Activated T-cell treated with anti-CD3 and anti-CD28 coated beads, Interleukin-2, amount 50 U/mL, for 72 hours (primary cell): Measurements from ENCODE around the gene HS6ST3. TPM values are rescaled to one million over a fixed set of nuclear protein-coding genes. Genes with fewer than 3 reads are reported as not detected.

ENCODE experiments used
- ATAC-seq, 2 donors: fragments of 150-1000 bp; cut with Tn5 transposase; replicated peaks in 1 of 2; 2 replicates each; pipeline ENCODE4 v1.10.0; 2021; ENCODE audit warnings: moderate library complexity in 2 of 2, mild to moderate bottlenecking in 1 of 2
- DNase-seq, 2 donors: peaks; one replicate each; pipeline ENCODE4 v3.0.0; 2021 to 2022; ENCODE audit warnings: mixed read lengths in 1 of 2
- H3K27ac Mint-ChIP-seq: one replicate; pipeline ENCODE4 v1.8.0; 2022; ENCODE audit warnings: mild to moderate bottlenecking, moderate library complexity, mixed read lengths
- H3K27me3 Mint-ChIP-seq: one replicate; pipeline ENCODE4 v1.8.0; 2022; ENCODE audit warnings: low read depth, mixed read lengths
- H3K36me3 Mint-ChIP-seq, 2 donors: one replicate each; pipeline ENCODE4 v1.8.0; 2022; ENCODE audit warnings: mixed read lengths in 2 of 2, mild to moderate bottlenecking in 1 of 2; ENCODE audit not compliant: insufficient read depth in 2 of 2
- H3K4me1 Mint-ChIP-seq: one replicate; pipeline ENCODE4 v1.8.0; 2022; ENCODE audit warnings: low read depth, mixed read lengths
- H3K4me3 Mint-ChIP-seq, 2 donors: one replicate each; pipeline ENCODE4 v1.8.0; 2022; ENCODE audit warnings: mild to moderate bottlenecking in 2 of 2, mixed read lengths in 2 of 2, moderate library complexity in 2 of 2
- H3K9me3 Mint-ChIP-seq, 2 donors: one replicate each; pipeline ENCODE4 v1.8.0; 2022; ENCODE audit warnings: mixed read lengths in 2 of 2
- total RNA-seq, 2 donors: library from RNA; stranded (reverse); gene quantifications; one replicate each; pipeline ENCODE4 v1.2.3, GENCODE V29; 2022

Gene HS6ST3
- total RNA-seq, 2 donors from 2014 or later = not detected

DNA sequence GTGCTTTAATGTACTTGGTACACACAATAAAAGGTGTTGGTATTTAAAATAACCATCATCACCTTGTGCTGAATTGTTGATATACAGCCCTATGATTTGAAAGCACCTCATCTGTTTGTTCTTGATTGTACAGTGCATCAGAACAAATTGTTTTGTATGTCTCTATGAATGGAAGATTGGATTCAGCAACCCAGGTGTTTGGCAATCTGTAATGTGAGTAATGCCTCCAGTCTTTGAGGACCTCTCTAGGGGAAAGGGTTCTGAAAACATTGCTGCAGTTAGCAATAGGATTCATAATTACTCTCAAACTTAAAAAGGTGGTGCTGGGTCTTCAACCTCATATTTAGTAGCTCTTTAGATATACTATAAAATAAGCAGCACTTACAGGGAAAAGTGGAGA is 562.6 kb downstream of the HS6ST3 start:
- H3K27me3 Mint-ChIP-seq = no peaks in the 10 kb centered on the region
- H3K4me3 Mint-ChIP-seq = no peak overlapping the region
- H3K4me1 Mint-ChIP-seq = no peaks in the 10 kb centered on the region
- DNase-seq (no peak), ATAC-seq (no peak)
- no peaks in the 10 kb centered on the region for H3K36me3 Mint-ChIP-seq
- no peak overlapping the region for H3K27ac Mint-ChIP-seq
- peaks cover 3 to 12% of the 10 kb centered on the region in 2 donors for H3K9me3 Mint-ChIP-seq

DNA sequence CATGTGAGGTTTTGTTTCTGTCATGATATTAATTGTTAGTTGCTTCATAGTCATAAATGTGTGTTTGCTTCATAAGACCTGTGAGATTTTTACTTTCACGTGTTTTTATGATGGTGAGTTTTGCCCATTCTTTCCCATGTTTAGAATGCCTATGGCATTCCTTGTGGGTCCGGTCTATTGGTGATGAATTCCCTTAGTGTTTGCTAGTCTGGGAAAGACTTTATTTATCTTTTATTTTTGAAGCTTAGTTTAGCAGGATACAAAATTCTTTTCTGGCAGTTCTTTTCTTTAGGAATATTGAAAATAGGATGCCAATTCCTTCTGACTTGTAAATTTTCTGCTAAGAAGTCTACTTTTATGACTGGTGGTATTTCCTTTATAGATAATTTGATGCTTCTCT is 571.7 kb downstream of the HS6ST3 start:
- H3K36me3 Mint-ChIP-seq = peaks cover 2% of the 10 kb centered on the region in 2 donors
- no peak overlapping the region for H3K4me3 Mint-ChIP-seq
- H3K27ac Mint-ChIP-seq = no peak overlapping the region
- H3K27me3 Mint-ChIP-seq = no peaks in the 10 kb centered on the region
- DNase-seq = no peak
- H3K4me1 Mint-ChIP-seq = no peaks in the 10 kb centered on the region
- peaks cover 8 to 16% of the 10 kb centered on the region in 2 donors for H3K9me3 Mint-ChIP-seq
- ATAC-seq = no peak

DNA sequence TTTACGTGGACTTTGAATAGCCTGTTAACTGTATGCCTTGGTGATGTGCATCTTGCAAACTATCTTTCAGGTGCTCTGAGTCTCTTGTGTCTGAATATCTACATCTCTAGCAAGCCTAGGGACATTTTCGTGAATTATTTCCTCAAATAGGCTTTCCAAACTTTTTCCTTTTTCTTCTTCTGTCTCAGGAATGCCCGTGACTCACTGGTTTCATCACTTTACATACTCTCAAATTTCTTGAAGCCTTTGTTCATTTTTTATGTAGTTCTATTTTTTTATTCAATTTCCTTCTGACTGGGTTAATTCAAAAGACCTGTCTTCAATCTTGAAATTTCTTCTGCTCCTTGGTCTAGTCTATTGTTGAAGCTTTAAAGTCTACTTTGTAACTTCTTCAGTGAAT is 572.1 kb downstream of the HS6ST3 start:
- no peak for ATAC-seq
- no peak overlapping the region for H3K4me3 Mint-ChIP-seq
- H3K27ac Mint-ChIP-seq = no peak overlapping the region
- peaks cover 8 to 13% of the 10 kb centered on the region in 2 donors for H3K9me3 Mint-ChIP-seq
- H3K4me1 Mint-ChIP-seq = no peaks in the 10 kb centered on the region
- DNase-seq = no peak
- peaks cover 2% of the 10 kb centered on the region in 2 donors for H3K36me3 Mint-ChIP-seq
- no peaks in the 10 kb centered on the region for H3K27me3 Mint-ChIP-seq

- no peaks in the 10 kb centered on the region for H3K4me1 Mint-ChIP-seq
- H3K9me3 Mint-ChIP-seq = peaks cover 4 to 8% of the 10 kb centered on the region in 2 donors
- no peaks in the 10 kb centered on the region for H3K27me3 Mint-ChIP-seq
- no peak for ATAC-seq
- no peak overlapping the region for H3K27ac Mint-ChIP-seq
- no peak for DNase-seq
- H3K36me3 Mint-ChIP-seq = no peaks in the 10 kb centered on the region
- H3K4me3 Mint-ChIP-seq = no peak overlapping the region
Observed at GRCh38 chr13:96667294-96668018, 577.5 kb downstream of the HS6ST3 start.

DNA sequence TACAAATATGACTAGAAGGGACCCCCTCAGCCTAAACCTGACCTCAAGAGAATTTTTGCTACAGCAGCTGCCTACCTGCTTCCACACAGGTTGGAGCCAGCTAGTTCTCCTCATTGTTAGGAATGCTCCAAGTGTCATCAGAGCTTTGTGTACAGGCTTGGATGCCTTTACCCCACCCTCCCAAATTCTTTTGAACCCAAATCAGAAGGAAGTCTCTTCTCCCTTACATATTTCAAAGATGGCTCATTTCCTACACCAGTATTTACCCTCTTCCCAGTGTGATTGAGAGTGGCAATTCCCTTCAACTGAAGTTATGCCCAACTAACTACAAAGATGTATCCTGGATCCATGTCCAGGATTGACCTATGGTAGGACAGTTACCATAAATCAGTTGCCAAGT is 581.2 kb downstream of the HS6ST3 start:
- Mint-ChIP-seq H3K27me3 (no peaks in the 10 kb centered on the region), H3K4me1 (no peaks in the 10 kb centered on the region), H3K9me3 (peaks cover 3 to 9% of the 10 kb centered on the region in 2 donors), H3K4me3 (no peak overlapping the region), H3K27ac (no peak overlapping the region), H3K36me3 (no peaks in the 10 kb centered on the region)
- ATAC-seq (no peak), DNase-seq (no peak)

DNA sequence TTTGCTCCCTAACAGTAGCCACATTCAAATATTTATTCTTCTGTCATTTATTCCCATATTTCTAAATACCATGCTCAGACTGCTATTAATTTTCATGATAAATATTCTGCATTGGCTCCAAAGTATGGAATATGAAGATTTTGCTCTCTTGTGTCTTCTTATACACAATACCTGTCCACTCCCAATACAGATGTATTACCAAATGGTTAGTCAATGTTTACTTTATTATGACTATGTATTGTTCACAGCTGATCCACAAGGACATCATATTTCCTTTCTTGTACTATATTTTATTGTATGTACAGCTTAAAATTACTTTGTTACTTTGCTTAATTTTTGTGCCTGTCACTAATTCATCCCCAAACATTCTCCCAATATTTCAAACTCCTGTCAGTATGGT is 582.1 kb downstream of the HS6ST3 start:
- Mint-ChIP-seq H3K4me3 (no peak overlapping the region), H3K9me3 (peaks cover 5 to 9% of the 10 kb centered on the region in 2 donors), H3K36me3 (no peaks in the 10 kb centered on the region), H3K27ac (no peak overlapping the region), H3K4me1 (no peaks in the 10 kb centered on the region), H3K27me3 (no peaks in the 10 kb centered on the region)
- DNase-seq (no peak), ATAC-seq (no peak)

DNA sequence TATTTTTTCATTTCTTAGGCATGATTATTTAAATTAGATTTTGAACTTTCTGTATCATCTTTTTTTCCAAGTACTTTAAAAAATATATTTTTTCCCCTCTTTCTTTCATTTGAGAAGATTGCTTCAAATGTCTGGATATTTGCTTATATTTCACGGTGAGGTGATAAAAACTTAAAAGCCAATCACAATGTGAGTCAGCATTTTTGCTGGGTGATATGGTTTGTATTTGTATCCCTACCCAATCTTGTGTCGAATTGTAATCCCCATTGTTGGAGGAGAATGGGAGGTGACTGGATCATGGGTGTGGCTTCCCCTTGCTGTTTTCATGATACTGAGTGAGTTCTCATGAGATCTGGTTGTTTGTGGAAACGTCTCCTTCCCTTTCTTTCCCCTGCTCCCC is 583.9 kb downstream of the HS6ST3 start:
- no peak for ATAC-seq

DNA sequence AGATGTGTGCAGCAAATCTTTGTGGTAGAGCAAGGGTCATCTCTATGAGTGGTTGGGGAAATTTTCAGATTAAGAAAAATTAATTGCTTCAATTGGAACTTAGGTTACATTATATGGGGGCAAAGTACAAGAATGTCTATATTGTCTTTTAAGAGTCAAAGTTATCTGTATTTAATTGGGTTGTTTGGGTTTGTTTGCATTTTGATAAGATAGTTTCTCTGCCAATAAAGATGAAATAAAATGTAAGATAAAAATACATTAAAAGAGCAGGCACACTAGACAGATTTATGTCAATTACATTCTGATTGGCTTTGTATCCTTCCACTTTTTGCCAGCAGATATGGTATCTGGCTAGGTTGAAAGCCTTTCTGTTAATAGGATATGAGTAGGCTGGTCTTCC is 587.1 kb downstream of the HS6ST3 start:
- no peak overlapping the region for H3K4me3 Mint-ChIP-seq
- H3K36me3 Mint-ChIP-seq = no peaks in the 10 kb centered on the region
- no peaks in the 10 kb centered on the region for H3K4me1 Mint-ChIP-seq
- H3K27ac Mint-ChIP-seq = no peak overlapping the region
- peaks cover 11 to 14% of the 10 kb centered on the region in 2 donors for H3K9me3 Mint-ChIP-seq
- no peaks in the 10 kb centered on the region for H3K27me3 Mint-ChIP-seq
- DNase-seq (no peak), ATAC-seq (no peak)

More for the DNA sequence above, 583.9 kb downstream of the HS6ST3 start:
- Mint-ChIP-seq H3K9me3 (peaks cover 6 to 11% of the 10 kb centered on the region in 2 donors), H3K36me3 (no peaks in the 10 kb centered on the region), H3K4me1 (no peaks in the 10 kb centered on the region), H3K27ac (no peak overlapping the region), H3K4me3 (no peak overlapping the region), H3K27me3 (no peaks in the 10 kb centered on the region)
- no peak for DNase-seq

DNA sequence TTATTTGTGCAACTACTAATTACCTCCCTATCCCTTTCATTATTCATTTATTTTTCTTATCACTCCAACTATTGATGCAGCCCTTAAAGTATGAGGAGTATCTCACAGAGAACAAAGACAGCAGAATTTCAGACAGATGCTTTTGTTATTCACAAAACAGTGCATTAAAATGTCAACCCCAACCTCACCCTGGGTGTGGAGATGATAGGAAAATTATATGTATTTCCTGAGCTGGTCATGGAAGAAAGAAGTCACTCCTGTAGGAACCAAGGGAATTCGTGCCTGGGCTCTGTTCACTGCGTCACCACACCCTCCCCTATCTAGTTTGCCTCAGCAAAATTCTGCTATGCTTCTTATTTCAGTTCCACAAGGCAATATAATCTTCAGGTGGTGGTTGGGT is 588.9 kb downstream of the HS6ST3 start:
- Mint-ChIP-seq H3K36me3 (no peaks in the 10 kb centered on the region), H3K9me3 (peaks cover 8 to 12% of the 10 kb centered on the region in 2 donors), H3K27me3 (no peaks in the 10 kb centered on the region), H3K27ac (no peak overlapping the region), H3K4me1 (no peaks in the 10 kb centered on the region), H3K4me3 (no peak overlapping the region)
- DNase-seq (no peak), ATAC-seq (no peak)

DNA sequence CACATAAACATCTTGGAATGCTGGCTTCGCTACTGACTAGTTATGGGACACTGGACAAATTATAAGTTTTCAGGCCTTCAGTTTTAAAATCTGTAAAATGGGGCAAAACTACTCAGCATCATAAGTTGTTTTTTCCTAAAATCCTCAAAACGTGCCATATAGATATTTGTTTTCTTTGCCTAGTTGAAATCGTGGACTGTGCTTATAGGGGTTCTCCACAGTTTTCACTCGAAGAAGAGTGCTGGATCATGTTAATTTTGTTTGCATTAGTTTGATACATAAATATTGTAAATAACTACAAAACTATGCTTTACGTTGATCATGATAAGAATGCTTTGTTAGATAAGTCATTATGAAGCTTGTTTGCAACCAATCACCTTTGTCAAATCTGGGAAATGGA is 591.0 kb downstream of the HS6ST3 start:
- DNase-seq (no peak), ATAC-seq (no peak)
- H3K9me3 Mint-ChIP-seq = peaks cover 6 to 12% of the 10 kb centered on the region in 2 donors
- no peaks in the 10 kb centered on the region for H3K27me3 Mint-ChIP-seq
- H3K27ac Mint-ChIP-seq = no peak overlapping the region
- no peaks in the 10 kb centered on the region for H3K36me3 Mint-ChIP-seq
- H3K4me3 Mint-ChIP-seq = no peak overlapping the region
- H3K4me1 Mint-ChIP-seq = no peaks in the 10 kb centered on the region

- H3K27ac Mint-ChIP-seq = no peak overlapping the region
- no peaks in the 10 kb centered on the region for H3K27me3 Mint-ChIP-seq
- no peak overlapping the region for H3K4me3 Mint-ChIP-seq
- H3K9me3 Mint-ChIP-seq = peaks cover 6 to 12% of the 10 kb centered on the region in 2 donors
- H3K4me1 Mint-ChIP-seq = no peaks in the 10 kb centered on the region
- DNase-seq = no peak
- H3K36me3 Mint-ChIP-seq = no peaks in the 10 kb centered on the region
- no peak for ATAC-seq
Observed at GRCh38 chr13:96681766-96682165, 591.9 kb downstream of the HS6ST3 start.

GRCh38 chr13:96684469-96684868 is 594.6 kb downstream of the HS6ST3 start:
- no peak overlapping the region for H3K27ac Mint-ChIP-seq
- no peaks in the 10 kb centered on the region for H3K4me1 Mint-ChIP-seq
- no peaks in the 10 kb centered on the region for H3K36me3 Mint-ChIP-seq
- no peak overlapping the region for H3K4me3 Mint-ChIP-seq
- ATAC-seq (no peak), DNase-seq (no peak)
- no peaks in the 10 kb centered on the region for H3K27me3 Mint-ChIP-seq
- H3K9me3 Mint-ChIP-seq = peaks cover 7 to 8% of the 10 kb centered on the region in 2 donors

- H3K4me3 Mint-ChIP-seq = no peak overlapping the region
- H3K27me3 Mint-ChIP-seq = no peaks in the 10 kb centered on the region
- DNase-seq (no peak), ATAC-seq (no peak)
- H3K36me3 Mint-ChIP-seq = no peaks in the 10 kb centered on the region
- H3K27ac Mint-ChIP-seq = no peak overlapping the region
- no peaks in the 10 kb centered on the region for H3K4me1 Mint-ChIP-seq
- peaks cover 6 to 8% of the 10 kb centered on the region in 2 donors for H3K9me3 Mint-ChIP-seq
Observed at GRCh38 chr13:96684907-96685306, 595.0 kb downstream of the HS6ST3 start.

GRCh38 chr13:96686286-96686685 is 596.4 kb downstream of the HS6ST3 start:
- peaks cover 5 to 6% of the 10 kb centered on the region in 2 donors for H3K9me3 Mint-ChIP-seq

More at GRCh38 chr13:96686286-96686685, 596.4 kb downstream of the HS6ST3 start:
- Mint-ChIP-seq H3K4me1 (no peaks in the 10 kb centered on the region), H3K4me3 (no peak overlapping the region), H3K27me3 (no peaks in the 10 kb centered on the region), H3K36me3 (no peaks in the 10 kb centered on the region), H3K27ac (no peak overlapping the region)
- DNase-seq (no peak), ATAC-seq (no peak)
